Midbrain (tissue), 1 donor: ENCODE measurements around the gene ZNF22.
"Not testable (repeated sequence)": the region's sequence is repeated elsewhere in the genome, so short reads cannot be mapped to it uniquely, and the experiment has no call there.

Experiments
- DNase-seq: peaks from one replicate; lab custom pipeline; 2025; lab: John Stamatoyannopoulos, UW

Gene ZNF22

DNA sequence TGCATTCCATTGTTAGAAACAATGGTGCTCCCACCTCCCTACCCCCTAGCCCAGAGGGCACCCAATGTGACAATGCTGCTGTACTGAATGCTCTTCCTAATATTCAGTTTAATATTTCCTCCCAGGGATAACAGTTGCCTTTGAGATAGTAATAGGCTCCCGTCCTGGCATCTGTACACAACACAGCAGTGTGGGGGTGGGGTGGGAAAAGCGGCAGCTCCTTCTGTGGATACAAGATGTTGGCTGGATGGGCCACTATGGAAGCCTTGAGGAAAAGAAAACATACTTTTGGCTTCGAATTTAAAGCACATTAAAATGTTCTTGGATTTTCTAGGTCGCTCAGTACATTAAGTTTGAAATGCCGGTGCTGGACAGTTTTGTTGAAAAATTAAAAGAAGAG, 9.2 kb upstream of the ZNF22 start:
- no peak for DNase-seq

DNA sequence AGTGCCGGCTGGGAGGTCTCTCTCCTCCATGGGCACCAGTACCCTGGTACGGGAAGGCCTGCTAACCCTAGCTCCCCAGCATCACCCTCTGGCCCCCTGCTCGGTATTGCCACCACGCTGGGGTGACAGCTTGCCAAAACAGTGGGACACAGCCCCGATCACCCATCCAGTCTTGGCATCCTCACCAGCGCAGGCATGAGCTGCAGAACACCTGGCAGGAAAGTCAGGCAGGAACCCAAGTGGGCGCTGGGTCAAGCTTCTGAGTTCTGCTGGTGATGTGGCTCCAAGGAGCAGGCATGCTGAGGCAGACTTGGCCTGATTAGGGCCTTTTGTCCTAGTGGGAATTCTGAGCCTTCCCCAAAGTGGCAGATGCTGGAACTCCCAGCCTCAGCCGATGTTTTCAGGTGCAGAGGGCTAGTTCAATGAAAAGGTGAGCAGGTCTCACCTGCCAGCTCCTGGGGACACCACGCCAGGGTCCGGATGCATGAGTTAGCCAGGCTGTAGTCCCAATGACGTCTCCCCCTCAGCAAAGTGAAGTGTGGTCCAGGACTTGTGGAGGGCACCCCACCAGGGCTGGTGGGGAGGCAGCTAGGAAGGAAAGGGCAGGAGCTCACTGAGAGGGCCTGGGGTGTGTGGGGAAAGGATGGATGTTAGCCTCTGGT, 8.5 kb upstream of the ZNF22 start:
- no peak for DNase-seq

DNA sequence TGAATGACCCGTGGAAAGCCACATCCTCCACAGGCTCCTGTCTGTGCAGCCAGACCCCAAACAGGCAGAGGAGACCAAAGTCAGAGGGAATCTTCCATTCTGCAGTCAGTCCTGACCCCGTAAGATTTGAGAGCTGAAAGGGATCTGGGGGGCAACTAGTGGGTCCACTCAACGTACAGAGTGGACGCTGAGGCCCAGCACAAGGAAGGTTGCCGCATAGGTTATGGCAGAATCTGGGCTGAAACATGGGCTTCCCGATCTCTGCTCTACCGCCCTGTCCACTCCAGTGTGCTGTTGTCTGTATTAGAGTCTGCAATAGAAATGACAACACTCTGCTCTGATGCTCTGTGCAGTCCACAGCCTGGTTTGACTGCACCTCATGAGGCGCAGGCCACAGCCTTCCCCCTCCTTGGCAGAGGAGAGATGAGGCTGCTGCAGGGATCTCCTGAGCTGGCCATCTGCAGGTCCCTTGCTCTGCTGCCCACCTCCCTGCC, 7.9 kb upstream of the ZNF22 start:
- no peak for DNase-seq

DNA sequence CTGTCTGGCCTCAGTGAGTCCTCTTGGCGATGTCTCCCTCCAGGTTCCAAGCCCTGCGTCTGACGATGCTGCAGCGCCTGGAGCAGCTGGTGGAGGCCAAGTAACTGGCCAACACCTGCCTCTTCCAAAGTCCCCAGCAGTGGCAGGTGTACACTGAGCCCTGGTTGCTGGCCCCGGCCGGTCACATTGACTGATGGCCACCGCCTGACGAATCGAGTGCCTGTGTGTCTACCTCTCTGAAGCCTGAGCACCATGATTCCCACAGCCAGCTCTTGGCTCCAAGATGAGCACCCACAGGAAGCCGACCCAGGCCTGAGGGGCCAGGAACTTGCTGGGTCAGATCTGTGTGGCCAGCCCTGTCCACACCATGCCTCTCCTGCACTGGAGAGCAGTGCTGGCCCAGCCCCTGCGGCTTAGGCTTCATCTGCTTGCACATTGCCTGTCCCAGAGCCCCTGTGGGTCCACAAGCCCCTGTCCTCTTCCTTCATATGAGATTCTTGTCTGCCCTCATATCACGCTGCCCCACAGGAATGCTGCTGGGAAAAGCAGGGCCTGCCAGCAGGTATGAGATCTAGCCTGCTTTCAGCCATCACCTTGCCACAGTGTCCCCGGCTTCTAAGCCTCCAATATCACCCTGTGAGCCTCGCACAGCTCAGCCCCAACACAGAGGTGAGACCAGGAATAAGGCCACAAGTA, 7.3 kb upstream of the ZNF22 start:
- DNase-seq = no peak

DNA sequence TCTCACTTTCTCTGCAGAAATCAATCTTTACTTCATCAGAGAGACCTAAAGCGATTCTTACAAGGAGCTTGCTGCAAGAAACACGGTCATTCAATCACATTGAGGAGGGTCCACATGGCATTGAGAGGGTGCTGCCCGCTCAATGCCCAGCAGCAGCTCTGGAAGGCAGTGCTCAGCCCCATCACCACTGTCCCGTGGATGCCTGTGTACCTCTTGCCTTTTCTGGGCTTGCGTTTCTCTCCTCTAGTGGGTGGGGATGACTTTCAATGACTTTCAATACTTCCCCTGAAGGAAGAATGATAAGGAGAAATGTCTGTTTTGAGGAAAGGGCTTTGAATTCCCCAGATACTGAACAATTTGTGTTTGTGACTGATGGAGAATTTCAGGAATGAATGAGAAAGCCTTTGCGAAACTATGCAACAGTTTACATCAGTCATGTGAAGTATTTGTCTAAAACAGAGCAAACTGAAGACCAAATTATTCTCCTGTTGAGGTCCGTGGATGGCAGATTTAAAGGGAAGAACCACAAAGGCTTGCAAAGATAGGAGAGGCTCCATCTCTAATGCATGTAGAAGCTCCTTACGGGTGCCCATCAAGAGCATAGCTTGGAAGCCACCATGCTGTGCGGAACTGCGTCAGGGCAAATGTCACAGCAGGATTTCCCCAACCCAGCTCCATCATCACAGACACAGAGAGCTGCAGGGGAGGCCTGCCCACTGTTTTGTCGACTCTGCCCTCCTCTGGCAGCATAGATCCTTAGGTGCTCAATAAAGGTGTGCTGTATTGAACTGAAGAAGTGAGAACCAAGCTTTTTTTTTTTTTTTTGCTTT, 6.6 kb upstream of the ZNF22 start:
- no peak for DNase-seq

DNA sequence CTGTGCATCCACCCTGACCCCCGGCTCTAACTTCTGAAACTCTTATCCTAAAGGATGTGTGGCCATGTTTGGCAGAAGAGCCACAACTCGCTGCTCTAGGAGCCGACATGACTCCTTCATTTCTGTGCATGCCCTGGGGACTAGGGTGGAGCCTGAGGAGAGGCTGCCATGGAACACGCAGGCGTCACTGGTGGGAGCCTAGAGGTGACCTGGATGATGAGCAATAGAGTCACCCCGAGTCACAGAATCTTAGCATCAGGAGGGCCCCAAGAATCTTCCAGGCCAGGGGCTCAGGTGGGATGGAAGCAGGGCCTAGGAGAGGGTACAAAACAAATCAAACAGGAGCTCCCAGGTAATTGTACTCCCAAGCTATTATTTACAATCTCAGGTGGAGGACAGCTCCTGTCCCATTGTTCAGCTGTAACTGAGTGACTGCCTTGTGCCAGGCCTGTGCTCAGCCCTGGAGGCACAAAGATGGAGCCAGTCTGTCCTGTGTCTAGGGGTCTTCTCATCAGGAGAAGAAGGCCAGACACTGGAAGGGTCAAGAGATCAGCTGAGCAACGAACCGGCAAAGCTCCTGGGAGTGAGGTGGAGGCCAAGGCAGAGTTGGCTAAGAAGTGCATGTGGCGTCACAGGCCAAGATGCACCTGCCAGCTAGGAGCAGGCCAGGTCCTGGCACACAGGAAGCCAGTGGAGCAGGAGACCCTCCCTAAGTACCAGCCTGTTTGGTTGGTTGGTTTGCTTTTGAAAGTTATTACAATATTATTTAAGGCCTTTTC, 5.8 kb upstream of the ZNF22 start:
- DNase-seq = no peak

DNA sequence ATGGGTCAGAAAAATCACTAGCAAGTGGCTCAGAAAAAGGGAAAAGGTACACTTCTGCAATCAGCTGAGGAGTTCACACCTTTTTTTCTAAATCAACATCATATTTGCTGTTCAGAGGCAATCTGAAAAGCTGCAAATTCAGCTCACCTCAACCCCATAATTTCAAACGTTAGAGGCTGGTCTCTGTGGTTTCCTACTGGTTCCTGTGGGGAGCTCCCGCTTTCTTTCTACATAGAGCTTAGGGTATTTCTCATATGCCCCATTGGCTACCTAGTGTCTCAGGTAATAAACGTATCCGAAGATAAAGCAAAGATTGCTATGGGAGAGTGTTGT, 5.2 kb upstream of the ZNF22 start:
- no peak for DNase-seq

DNA sequence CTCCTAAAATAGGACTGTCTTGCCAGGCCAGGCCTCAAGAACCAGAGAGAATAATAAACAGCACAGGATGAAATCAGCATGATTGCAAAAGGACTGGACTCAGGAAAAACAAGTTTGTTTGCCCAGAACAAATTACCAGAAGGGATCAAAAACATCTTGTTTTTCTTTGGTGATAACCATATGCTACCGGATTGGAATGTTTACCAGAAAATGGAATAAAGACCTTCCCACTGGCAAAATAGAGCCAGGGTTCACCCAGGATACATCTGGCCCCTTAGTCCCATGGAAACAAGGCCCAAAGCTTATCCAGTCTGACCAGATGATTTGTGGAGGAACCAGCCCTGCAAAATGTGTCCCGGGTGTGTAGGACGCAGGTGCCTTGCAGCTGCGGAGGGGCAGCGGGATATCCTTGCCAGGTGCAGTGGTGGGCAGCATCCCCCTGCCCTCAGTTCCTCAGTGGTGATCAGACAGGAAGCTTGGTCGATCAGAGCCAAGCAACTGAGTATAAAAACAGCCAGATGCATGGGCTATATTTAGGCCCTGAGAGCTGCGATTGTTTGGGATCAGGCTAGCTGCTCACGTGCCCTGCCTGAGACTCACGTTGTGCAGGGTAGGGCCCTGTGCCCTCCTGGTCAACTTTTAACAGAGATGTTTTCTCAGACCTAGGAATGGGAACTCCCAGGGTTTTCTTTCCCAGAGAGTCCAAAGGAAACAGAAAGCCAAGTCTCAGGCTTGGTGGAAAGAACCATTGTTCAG, 4.6 kb upstream of the ZNF22 start:
- peak; percentile 70 for DNase-seq

DNA sequence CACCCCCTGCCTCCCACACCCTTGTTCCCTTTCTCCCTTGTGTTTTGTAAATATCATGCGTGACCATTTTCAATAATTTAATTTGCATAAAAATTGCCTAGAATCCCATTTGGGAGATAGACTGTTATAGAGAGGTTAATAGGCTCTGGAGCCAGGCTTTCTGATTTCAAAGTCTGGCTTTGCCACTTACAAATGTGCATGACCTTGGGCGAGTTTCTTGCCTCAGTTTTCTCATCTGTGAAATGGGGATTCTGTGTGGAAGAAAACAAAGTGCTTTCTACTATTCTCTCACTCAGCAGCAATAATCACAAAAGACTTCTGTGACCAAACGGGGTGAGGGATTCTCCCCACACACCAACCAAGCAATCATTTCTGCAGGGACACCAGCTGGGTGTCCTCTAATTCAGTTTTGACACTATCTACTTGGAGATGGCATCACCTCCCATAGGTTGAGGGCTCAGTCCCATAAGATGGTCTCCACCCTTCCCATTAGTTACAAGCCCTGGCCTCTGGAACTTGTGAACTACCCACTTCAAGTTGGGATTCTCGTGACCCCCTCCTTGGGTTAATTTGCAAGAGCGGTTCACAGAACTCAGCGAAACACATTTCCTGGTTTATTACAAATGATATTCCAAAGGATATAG, 3.5 kb upstream of the ZNF22 start:
- DNase-seq = no peak

DNA sequence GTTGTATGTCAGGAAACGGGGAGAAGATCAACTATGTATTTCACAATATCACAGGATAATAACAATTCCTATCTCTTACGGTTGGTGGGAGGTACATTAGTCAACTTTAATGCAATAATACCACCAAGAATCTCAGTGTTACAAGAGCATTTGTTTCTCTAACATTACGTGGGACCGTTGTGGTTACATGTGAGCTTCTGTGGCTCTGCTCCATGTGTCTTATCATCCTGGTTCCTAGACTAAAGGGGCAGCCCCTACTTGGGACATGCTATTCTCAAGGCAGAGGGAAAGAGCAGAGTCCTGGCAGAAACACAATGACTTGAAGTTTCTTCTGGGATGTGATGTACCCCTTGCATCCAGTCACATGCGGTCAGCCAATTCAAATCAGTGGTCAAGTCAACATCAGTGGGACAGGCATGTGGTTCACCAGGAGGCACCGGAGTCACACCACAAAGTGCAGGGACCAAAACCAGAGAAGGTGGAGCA, 2.5 kb upstream of the ZNF22 start:
- no peak for DNase-seq

DNA sequence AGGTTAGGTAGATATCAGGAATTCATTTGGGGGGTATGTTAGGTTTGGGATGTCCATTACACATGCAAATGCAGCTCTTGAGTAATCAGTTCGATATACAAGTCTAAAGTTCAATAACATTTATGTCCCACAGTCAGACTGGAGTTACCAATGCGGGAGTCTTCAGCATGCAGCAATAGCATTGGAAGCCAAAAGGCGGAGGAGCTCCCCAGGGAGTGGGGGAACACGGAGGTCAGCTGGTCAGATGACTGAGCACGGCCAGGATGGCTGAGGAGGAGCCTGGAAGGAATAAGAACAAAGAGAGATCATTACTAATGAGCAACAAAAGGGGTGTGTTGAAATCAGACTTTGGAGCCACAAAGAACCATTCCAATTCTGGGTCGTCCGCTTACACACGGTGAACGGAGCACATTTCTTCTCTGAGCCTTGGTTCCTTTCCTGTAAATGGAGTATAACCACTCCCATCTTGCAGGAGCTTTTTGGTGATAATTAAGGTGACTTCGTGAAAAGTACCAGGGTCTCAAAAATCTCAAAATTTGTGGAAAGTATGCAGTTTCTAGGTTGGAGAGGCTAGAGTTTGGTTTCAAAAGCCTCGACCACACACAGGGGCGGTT, 478 bp upstream of the ZNF22 start:
- DNase-seq = no peak

DNA sequence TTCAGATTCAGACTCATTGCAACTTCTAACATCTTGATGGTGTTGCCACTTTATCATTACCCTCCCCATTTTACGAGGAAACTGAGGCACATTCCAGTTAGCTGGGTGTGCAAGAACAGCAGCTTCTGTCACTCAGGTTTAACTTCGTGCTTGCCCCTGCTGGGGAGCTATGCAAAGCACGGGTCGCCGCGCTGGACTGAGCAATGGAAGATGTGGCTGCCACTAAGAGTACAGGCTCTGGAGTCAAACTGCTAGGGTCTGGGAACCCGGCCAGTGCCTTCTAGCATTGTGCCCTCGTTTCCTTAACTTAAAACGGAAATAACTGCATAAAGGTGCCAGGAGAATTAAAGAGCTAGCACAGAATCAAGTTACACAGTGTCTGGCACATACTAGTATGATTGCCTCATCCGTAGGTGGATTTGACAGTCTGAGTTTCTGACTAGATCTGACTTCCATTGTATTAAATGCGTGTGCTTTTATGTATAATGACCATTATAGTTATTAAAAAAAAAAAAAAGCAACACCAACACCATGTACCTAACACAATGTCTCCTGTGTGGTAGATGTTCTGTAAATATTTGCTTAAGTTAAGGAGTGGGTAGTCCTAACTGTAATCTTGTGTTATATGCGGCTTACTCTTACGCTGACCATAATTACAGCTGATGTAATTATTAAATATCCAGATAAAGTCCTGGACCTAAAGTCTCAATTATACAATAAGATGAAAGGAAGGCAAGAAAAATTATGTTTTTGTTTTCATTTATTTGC, 842 bp downstream of the ZNF22 start:
- peak; percentile 58 for DNase-seq

DNA sequence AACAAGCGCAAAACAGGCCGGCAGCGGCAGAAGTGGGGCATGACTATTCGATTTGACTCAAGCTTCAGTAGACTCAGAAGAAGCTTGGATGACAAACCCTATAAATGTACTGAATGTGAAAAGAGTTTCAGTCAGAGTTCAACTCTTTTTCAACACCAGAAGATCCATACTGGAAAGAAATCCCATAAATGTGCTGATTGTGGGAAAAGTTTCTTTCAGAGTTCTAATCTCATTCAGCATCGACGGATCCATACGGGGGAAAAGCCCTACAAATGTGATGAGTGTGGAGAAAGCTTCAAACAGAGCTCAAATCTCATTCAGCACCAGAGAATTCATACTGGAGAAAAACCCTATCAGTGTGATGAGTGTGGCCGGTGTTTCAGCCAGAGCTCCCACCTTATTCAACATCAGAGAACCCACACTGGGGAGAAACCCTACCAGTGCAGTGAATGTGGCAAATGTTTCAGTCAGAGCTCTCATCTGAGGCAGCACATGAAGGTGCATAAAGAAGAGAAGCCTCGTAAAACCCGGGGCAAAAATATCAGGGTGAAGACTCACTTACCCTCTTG, 2.8 kb downstream of the ZNF22 start:
- no peak for DNase-seq

DNA sequence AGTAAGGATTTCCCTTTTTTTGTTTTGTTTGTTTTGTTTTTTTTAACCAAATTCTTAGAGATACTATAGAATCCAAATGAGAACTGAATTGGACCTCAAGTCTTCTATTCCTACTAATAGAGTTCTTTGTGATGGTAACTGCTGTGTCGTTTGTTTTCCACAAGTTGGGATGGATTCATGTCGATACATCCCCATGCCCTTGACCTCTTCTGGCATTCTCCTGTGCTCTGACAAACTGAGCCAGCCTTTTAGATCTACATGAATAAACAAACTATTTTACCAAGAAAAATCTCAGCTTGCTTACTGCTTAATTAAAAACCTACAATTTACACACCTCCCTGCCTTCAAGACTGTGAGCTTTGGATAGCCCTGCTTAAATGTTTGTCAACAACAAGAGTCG, 3.9 kb downstream of the ZNF22 start:
- no peak for DNase-seq

DNA sequence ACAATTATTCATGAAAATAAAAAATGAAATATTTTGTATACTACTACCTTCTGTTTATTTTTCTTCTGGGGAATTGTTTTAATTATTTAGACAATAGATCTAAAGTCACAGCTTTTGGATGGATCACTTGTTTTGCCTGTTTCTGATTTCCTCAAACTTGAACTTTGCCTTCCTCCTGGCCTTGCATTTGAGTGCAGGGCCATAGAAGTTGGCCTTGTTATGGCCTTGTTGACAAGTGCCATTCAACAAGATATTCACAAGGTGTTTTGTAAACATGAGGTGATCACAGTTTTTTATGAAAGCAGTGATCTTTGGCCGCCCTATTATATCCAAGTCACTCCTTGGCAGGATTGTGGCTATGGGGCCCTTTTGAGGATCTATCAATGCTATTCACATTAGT, 4.6 kb downstream of the ZNF22 start:
- no peak for DNase-seq

DNA sequence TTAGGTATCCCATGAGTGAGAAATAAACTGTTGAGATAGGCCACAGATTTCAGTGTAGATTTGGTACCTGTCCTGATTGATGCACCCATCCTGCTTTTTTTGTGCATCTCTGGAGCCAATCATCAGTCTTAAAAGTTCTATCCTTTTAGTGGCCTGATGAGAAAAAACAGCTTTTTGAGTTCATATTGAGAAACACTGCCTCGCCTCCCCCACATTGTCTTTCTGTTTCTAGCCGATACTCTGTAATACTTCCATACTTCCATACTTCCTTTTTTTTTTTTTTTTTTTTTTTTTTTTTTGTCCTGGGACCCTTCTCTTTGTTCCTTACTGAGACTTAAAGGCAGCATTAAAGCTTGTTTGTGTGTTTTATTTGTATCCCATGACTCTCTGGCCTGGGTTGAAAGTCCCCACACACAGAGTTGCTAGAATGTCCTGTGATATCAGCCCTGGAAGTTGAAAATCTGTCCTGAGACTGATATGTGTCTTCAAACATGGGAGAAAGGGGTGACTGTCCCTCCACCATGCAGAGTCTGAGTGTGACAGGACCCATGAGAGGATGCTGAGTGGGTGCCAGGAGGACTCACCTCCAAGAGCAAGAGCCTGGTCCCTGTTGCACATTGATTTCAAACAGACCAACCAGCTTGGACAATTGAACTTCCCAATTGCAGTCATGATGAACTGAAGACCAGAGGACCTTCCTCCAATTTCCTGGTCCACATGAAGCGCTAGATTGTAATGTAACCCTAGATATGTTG, 5.7 kb downstream of the ZNF22 start:
- DNase-seq = no peak

DNA sequence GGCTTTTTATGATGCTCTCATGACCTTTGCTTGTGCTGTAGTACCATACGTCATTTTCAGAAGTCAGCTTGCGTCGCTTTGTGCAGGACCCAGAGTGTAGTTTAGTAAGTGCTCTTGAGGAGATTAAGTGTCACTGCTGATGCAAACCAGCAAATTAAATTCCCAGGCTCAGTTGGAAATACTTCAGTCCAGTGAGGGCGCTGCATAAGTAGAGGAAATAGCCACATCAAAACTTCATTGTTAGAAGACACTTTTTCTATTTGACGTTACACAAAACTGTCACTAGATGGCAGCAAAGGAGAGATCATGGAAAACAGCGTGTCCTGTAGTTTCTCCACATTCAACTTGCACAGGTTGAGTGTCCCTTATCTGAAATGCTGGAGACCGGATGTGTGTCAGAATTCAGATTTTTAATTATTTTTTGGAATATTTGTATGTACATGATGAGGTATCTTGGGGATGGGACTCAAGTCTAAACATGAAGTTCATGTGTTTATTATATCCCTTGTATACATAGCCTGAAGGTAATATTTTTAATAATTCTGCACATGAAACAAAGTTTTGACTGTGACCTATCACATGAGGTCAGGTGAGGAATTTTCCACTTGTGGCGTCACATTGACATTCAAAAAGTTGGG, 7.9 kb downstream of the ZNF22 start:
- DNase-seq = peak; percentile 91

DNA sequence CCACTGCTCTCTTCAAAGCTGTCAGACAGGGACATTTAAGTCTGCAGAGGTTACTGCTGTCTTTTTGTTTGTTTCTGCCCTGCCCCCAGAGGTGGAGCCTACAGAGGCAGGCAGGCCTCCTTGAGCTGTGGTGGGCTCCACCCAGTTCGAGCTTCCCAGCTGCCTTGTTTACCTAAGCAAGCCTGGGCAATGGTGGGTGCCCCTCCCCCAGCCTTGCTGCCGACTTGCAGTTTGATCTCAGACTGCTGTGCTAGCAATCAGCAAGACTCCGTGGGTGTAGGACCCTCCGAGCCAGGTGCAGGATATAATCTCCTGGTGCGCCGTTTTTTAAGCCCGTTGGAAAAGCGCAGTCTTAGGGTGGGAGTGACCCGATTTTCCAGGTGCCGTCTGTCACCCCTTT, 13.8 kb downstream of the ZNF22 start:
- not testable (repeated sequence) for DNase-seq
